VCaP (cell line): ENCODE results near the gene ADCY3.
"Not testable (repeated sequence)": the region's sequence is repeated elsewhere in the genome, so short reads cannot be mapped to it uniquely, and the experiment has no call there.

Experiments used
- H3K27ac ChIP-seq: fragments of 450-650 bp; 2 replicates; pipeline ENCODE4 v1.5.1; 2017
- TF ChIP-seq, protein P1 (sequence below): fragments of 450-650 bp; conservative IDR thresholded peaks from 2 replicates; pipeline ENCODE4 v1.5.1; 2017; ENCODE audit warnings: mild to moderate bottlenecking, moderate library complexity

ADCY3 gene

DNA sequence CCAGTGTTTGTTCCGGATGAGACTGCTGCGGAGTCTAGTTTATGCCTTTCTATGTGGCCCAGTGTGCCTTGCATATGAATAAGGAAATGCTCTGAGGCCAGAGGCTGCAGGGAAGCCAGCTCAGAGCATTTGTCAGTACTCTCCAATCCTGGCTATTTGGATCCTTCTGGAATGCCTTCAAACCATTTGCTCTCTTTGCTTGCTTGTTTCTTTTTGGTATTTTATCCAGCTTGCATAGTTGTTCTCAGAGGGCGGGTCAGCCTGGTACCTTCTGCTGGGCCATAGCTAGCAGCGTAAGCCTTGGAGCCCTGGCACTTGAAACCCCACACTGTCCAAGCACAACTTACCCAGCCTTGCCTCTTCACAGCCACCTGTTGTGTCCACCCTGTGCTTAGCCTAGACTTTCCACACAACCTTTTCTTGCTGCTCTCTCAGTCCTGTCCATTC, 106.3 kb downstream of the ADCY3 start:
- TF ChIP-seq, protein P1, sequence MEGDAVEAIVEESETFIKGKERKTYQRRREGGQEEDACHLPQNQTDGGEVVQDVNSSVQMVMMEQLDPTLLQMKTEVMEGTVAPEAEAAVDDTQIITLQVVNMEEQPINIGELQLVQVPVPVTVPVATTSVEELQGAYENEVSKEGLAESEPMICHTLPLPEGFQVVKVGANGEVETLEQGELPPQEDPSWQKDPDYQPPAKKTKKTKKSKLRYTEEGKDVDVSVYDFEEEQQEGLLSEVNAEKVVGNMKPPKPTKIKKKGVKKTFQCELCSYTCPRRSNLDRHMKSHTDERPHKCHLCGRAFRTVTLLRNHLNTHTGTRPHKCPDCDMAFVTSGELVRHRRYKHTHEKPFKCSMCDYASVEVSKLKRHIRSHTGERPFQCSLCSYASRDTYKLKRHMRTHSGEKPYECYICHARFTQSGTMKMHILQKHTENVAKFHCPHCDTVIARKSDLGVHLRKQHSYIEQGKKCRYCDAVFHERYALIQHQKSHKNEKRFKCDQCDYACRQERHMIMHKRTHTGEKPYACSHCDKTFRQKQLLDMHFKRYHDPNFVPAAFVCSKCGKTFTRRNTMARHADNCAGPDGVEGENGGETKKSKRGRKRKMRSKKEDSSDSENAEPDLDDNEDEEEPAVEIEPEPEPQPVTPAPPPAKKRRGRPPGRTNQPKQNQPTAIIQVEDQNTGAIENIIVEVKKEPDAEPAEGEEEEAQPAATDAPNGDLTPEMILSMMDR = no peak
- H3K27ac ChIP-seq = peak overlapping the region; percentile 80

DNA sequence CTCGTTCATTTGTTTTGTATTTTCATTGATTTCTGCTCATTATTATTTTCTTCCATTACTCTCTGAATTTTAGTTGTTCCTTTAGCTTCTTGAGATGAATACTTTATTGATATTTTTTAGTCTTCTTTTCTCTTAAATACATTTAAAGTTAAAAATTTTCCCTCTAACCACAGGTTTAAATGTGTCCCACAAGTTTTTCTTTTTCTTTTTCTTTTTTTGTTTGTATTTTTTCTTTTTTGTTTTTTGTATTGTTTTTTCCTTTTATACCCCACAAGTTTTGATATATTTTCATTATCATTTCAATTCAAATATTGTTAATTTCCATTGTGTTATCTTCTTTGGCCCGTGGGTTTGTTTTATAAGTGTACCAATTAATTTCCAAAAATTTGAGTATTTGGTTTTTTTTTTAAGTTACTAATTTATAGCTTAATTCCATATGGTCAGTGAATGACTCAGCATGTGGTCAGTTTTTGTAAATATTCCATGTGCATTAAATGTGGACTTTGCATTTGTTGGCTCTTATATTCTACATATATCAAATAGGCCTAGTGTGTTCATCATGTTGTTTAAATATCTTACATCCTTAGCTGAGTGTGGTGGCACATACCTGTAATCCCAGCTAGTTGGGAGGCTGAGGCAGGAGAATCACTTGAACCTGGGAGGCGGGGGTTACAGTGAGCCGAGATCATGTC, 110.6 kb downstream of the ADCY3 start:
- TF ChIP-seq, protein P1 = no peak
- H3K27ac ChIP-seq = no peak overlapping the region

DNA sequence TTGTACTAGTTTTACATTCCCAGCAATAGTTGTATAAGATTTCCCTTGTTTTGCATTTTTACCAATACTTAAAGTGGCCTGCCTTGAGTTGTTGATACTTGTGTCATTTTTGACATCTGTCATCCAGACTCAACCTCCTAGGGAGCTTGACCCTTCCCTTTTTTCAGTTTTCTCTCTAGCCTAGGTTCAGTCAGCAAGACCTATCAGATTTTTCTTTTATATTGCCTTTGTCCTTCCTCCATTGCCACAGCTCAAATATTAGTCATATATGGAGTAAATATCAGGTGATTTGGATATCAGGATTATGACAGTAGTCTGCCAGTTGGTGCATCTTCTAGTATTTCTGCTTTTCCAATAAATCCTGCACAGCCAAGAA, 113.4 kb downstream of the ADCY3 start:
- no peak overlapping the region for H3K27ac ChIP-seq
- TF ChIP-seq, protein P1 = no peak

DNA sequence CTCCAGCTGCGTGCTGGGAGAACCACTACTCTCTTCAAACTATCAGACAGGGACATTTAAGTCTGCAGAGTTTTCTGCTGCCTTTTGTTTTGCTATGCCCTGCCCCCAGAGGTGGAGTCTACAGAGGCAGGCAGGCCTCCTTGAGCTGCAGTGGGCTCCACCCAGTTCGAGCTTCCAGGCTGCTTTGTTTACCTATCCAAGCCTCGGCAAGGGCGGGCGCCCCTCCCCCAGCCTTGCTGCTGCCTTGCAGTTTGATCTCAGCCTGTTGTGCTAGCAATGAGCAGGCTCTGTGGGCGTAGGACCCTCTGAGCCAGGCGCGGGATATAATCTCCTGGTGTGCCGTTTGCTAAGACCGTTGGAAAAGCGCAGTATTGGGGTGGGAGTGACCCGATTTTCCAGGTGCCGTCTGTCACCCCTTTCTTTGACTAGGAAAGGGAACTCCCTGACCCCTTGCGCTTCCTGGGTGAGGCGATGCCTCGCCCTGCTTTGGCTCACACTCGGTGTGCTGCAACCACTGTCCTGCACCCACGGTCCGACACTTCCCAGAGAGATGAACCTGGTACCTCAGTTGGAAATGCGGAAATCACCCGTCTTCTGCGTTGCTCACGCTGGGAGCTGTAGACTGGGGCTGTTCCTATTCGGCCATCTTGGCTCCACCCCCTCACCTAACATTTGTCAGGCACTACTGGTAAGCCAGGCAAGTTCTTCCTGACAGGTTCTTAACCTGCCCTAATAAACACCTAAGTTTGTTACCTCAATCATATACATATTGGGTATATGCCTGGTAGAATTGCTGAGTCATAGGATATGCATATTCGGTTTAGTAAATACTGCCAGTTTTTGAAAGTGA, 114.0 kb downstream of the ADCY3 start:
- H3K27ac ChIP-seq = not testable (repeated sequence)

DNA sequence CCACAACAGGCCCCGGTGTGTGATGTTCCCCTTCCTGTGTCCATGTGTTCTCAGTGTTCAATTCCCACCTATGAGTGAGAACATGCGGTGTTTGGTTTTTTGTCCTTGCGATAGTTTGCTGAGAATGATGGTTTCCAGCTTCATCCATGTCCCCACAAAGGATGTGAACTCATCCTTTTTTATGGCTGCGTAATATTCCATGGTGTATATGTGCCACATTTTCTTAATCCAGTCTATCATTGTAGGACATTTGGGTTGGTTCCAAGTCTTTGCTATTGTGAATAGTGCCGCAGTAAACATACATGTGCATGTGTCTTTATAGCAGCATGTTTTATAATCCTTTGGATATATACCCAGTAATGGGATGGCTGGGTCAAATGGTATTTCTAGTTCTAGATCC, 119.5 kb downstream of the ADCY3 start:
- not testable (repeated sequence) for H3K27ac ChIP-seq

DNA sequence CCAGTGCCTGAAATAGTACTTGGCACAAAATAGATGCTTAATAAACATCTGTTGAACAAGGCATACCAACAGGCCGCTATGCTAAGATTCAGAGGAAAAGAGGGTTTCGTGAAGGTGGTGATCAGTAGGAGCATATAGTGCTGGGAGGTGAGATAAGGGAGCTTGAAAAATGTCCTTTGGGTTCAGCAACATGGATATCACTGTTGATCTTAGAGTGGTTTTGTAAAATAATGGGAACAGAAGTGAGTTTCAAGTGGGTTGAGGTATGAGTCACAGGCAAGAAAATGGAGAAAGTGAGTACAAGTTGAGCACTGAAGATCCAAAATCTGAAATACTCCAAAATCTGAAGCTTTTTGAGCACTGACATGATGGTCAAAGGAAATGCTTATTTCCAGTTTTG, 122.4 kb downstream of the ADCY3 start:
- TF ChIP-seq, protein P1 = no peak
- no peak overlapping the region for H3K27ac ChIP-seq

DNA sequence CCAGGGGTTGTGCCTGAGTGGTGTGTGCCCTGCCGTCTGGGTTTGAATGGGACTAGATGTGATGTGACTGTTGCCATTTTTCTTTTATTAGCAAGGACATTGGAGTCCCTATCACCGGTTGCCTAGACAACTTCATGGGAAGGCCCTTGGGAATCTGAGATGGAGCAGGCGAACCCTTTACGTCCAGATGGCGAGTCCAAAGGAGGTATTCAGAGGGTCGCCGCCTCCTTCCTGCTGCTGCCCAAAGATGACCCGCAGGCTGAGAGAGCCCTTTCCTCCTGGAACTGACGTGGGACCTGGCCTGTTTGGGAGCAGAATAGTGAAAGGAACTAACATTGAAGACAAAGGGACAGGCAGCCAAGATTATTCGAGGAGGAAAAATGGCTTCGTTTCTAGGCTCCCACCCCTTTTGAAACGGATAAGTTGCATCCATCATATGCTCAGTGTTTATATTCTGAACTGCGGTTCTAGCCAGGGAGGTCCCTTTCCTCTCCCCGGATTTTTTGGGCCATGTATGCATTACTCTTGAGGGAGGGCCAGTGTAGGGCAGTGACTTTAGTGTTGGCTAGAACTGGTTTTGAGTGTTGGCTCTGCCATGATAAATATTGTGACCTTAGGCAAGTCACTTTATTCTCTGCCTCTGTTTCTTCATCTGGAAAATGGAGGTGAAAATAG, 126.1 kb downstream of the ADCY3 start:
- H3K27ac ChIP-seq = peak overlapping the region; percentile 99
- TF ChIP-seq, protein P1 = no peak

DNA sequence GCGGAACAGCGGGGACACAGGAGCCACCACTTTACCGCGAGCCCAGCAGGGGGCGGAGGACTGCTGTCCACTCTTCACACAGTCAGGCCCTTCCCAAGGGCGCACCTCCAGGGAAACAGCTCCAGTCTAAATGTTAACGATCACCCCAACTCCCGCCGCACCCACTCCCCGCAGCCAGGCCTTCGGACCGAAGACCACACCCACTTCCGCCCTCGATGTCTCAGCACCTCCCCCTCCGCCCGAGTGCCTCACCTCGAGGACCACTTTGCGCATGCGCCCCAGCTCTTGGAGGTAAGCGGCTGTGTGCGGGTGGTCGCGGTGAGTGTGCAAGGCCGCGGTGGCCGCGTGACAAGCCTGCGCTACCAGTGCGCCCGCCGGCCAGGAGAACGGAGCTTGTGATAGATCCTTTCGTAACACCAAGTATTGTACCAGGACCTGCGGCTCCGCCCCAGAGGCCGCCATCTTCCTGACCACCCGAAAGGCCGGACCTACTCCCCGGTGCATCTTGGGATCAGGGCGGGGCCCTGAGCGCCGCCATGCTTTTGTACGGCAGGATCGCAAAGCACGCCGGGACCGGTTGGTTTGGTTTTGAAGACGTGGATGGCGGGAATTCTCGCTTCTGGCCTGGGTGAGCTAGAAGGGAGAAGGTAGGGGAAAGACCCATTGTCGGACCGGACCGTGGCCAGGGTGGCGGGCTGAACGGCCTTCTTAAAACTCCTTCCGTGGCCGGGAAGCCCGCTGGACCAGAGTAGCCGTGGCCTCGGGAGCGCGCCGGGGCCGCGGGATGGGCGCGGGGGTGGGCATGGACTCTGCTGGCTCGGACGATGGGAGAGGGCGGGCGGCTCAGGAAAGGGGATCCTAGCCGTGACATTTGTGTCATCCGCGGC, 126.9 kb downstream of the ADCY3 start, which contains the start of the genes CENPO and PTRHD1:
Gene CENPO, plus strand, starts transcription at position 552 of the 887 bp plus-strand sequence. CDS start 495 bp downstream, outside the sequence.
Gene PTRHD1, minus strand, starts transcription at position 518 of the 887 bp plus-strand sequence. Its CDS starts 14 bp downstream, at position 504.
- peak within 1 kb of the TSS; percentile 99 for H3K27ac ChIP-seq
- TF ChIP-seq, protein P1 = peak; percentile 72
